DND-41 (cell line): ENCODE measurements around the gene BLOC1S6.

Experiments
- ATAC-seq: fragments of 200-7000 bp; cut with Tn5 transposase; 3 replicates; pipeline ENCODE4 v1.9.1; 2021; ENCODE audit warnings: low read depth; ENCODE audit not compliant: insufficient read depth
- DNase-seq: peaks from one replicate; pipeline ENCODE4 v3.0.0-alpha.2; 2020
- H2AFZ ChIP-seq: 2 replicates; pipeline ENCODE4 v1.6.0; 2012; ENCODE audit warnings: low read depth, low read length
- H3K27ac ChIP-seq: 2 replicates; pipeline ENCODE4 v1.5.1; 2012; ENCODE audit warnings: low read length, inconsistent platforms
- H3K27me3 ChIP-seq: fragments of 200-600 bp; sonication (generic); 2 replicates; pipeline ENCODE4 v1.6.0; 2012; ENCODE audit warnings: low read length, mild to moderate bottlenecking, inconsistent platforms; ENCODE audit not compliant: insufficient read depth, poor library complexity
- H3K36me3 ChIP-seq: 2 replicates; pipeline ENCODE4 v1.5.1; 2012; ENCODE audit warnings: low read length, inconsistent platforms; ENCODE audit not compliant: insufficient read depth
- H3K4me1 ChIP-seq: 2 replicates; pipeline ENCODE4 v1.5.1; 2012; ENCODE audit warnings: mild to moderate bottlenecking, low read length; ENCODE audit not compliant: insufficient read depth
- H3K4me2 ChIP-seq: 2 replicates; pipeline ENCODE4 v1.6.0; 2012; ENCODE audit warnings: mild to moderate bottlenecking, moderate library complexity, low read length, inconsistent platforms; ENCODE audit not compliant: insufficient read depth
- H3K4me3 ChIP-seq, 2 experiments: fragments of 200-600 bp in 1 of 2; shearing (Covaris generic) in 1 of 2; 2 replicates each; pipeline ENCODE4 v1.5.1; 2012 to 2016; ENCODE audit warnings: inconsistent platforms in 2 of 2, low read length in 2 of 2, mild to moderate bottlenecking in 2 of 2, low read depth in 1 of 2, moderate library complexity in 1 of 2
- H3K79me2 ChIP-seq: 2 replicates; pipeline ENCODE4 v1.6.0; 2012; ENCODE audit warnings: low read length, inconsistent platforms; ENCODE audit not compliant: insufficient read depth
- H3K9ac ChIP-seq: 2 replicates; pipeline ENCODE4 v1.6.0; 2012; ENCODE audit warnings: low read depth, mild to moderate bottlenecking, inconsistent platforms, low read length, moderate library complexity
- H3K9me3 ChIP-seq: 2 replicates; pipeline ENCODE4 v1.5.1; 2012; ENCODE audit warnings: low read length, moderate library complexity, mild to moderate bottlenecking, inconsistent platforms; ENCODE audit not compliant: insufficient read depth, severe bottlenecking
- H4K20me1 ChIP-seq: 2 replicates; pipeline ENCODE4 v1.6.0; 2012; ENCODE audit warnings: low read length; ENCODE audit not compliant: insufficient read depth
- EZH2 ChIP-seq: IDR thresholded peaks from 3 replicates; pipeline ENCODE4 v1.6.1; 2012; ENCODE audit warnings: borderline replicate concordance, low read depth, mild to moderate bottlenecking, moderate library complexity, low read length, inconsistent platforms; ENCODE audit not compliant: severe bottlenecking
- TF ChIP-seq, protein P1 (sequence below): IDR thresholded peaks from 2 replicates; pipeline ENCODE4 v1.5.1; 2012; ENCODE audit warnings: borderline replicate concordance, low read length, moderate library complexity, mild to moderate bottlenecking; ENCODE audit not compliant: poor library complexity, severe bottlenecking; ENCODE audit errors: extremely low read depth

Gene BLOC1S6

DNA sequence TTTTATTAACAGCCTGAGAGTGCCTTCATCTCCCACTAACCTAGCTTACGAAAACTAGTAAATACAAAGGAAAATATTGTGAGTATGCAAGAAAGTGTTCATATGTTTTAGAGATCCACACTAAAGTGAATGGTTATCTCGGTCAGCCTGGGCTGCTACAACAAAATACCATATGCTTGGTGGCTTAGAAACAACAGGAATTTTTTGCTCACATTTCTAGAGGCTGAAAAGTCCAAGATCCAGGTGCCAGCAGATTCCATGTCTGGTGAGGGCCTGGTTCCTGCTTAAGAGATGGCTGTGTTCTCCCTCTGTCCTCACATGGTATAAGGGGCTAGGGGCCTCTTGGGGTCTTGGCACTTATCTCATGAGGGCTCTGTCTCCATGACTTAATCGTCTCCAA is 44.1 kb upstream of the BLOC1S6 start:
- H3K4me3 ChIP-seq = no peak overlapping the region
- H3K4me2 ChIP-seq = no peak overlapping the region
- H3K27me3 ChIP-seq = no peaks in the 10 kb centered on the region
- H3K9me3 ChIP-seq = no peaks in the 10 kb centered on the region
- no peak overlapping the region for H3K9ac ChIP-seq
- H4K20me1 ChIP-seq = no peaks in the 10 kb centered on the region
- no peak overlapping the region for H3K27ac ChIP-seq
- H3K79me2 ChIP-seq = no peaks in the 10 kb centered on the region
- no peaks in the 10 kb centered on the region for H3K4me1 ChIP-seq
- TF ChIP-seq EZH2 = no peak
- TF ChIP-seq, protein P1, sequence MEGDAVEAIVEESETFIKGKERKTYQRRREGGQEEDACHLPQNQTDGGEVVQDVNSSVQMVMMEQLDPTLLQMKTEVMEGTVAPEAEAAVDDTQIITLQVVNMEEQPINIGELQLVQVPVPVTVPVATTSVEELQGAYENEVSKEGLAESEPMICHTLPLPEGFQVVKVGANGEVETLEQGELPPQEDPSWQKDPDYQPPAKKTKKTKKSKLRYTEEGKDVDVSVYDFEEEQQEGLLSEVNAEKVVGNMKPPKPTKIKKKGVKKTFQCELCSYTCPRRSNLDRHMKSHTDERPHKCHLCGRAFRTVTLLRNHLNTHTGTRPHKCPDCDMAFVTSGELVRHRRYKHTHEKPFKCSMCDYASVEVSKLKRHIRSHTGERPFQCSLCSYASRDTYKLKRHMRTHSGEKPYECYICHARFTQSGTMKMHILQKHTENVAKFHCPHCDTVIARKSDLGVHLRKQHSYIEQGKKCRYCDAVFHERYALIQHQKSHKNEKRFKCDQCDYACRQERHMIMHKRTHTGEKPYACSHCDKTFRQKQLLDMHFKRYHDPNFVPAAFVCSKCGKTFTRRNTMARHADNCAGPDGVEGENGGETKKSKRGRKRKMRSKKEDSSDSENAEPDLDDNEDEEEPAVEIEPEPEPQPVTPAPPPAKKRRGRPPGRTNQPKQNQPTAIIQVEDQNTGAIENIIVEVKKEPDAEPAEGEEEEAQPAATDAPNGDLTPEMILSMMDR = no peak
- DNase-seq (no peak), ATAC-seq (no peak)
- no peak overlapping the region for H2AFZ ChIP-seq
- H3K36me3 ChIP-seq = no peaks in the 10 kb centered on the region

DNA sequence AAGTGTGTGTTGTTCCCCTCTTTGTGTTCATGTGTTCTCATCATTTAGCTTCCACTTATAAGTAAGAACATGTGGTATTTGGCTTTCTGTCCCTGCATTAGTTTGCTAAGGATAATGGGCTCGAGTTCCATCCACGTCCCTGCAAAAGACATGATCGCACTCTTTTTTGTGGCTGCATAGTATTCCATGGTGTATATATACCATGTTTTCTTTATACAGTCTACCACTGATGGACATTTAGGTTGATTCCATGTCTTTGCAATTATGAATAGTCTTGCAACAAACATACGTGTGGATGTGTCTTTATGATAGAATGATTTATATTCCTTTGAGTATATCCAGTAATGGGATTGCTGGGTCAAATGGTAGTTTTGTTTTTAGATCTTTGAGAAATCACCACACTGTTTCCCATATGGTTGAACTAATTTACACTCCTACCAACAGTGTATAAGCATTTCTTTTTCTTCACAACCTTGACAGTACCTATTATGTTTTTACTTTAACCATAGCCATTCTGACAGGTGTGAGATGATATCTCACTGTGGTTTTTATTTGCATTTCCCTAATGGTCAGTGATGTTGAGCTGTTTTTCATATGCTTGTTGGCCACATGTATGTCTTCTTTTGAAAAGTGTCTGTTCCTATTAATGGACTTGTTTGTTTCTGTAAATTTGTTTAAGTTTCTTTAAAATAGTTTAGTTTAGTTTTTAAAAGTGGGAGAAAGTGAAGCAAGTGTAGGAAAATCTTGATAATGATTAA is 42.7 kb upstream of the BLOC1S6 start:
- Histone ChIP-seq H2AFZ (no peak overlapping the region), H3K4me2 (no peak overlapping the region), H3K4me3 (no peak overlapping the region), H3K4me1 (no peaks in the 10 kb centered on the region), H3K36me3 (no peaks in the 10 kb centered on the region), H3K9ac (no peak overlapping the region), H3K27me3 (no peaks in the 10 kb centered on the region), H4K20me1 (no peaks in the 10 kb centered on the region), H3K9me3 (no peaks in the 10 kb centered on the region), H3K79me2 (no peaks in the 10 kb centered on the region), H3K27ac (no peak overlapping the region)
- ATAC-seq = no peak
- no peak for DNase-seq
- TF ChIP-seq, protein P1 = no peak

GRCh38 chr15:45546789-45547188 is 40.4 kb upstream of the BLOC1S6 start:
- no peak overlapping the region for H3K9ac ChIP-seq
- TF ChIP-seq EZH2 = no peak
- TF ChIP-seq, protein P1 = no peak
- no peak overlapping the region for H3K27ac ChIP-seq
- DNase-seq = no peak
- no peaks in the 10 kb centered on the region for H3K4me1 ChIP-seq
- H2AFZ ChIP-seq = no peak overlapping the region
- no peaks in the 10 kb centered on the region for H3K79me2 ChIP-seq
- H3K4me3 ChIP-seq = no peak overlapping the region
- H3K9me3 ChIP-seq = no peaks in the 10 kb centered on the region
- ATAC-seq = no peak
- H3K4me2 ChIP-seq = no peak overlapping the region
- no peaks in the 10 kb centered on the region for H4K20me1 ChIP-seq
- H3K36me3 ChIP-seq = no peaks in the 10 kb centered on the region
- no peaks in the 10 kb centered on the region for H3K27me3 ChIP-seq
